ENCODE measurements around the gene SERTAD1.
"Not testable (repeated sequence)": the region's sequence is repeated elsewhere in the genome, so short reads cannot be mapped to it uniquely, and the experiment has no call there.

Gene SERTAD1

GRCh38 chr19:40425450-40426287 lies at the start of gene SERTAD1:
TSS of gene SERTAD1 (minus strand) at chr19:40425992. CDS start at chr19:40423546, 2,446 bp downstream.
- DNase-seq: peak; percentile 99

GRCh38 chr19:40474737-40475136 lies 48.9 kb upstream of the SERTAD1 start:
- DNase-seq: no peak

GRCh38 chr19:40472516-40472915 lies 46.7 kb upstream of the SERTAD1 start:
- DNase-seq: no peak

- DNase-seq: no peak
Observed at GRCh38 chr19:40471111-40471510, 45.3 kb upstream of the SERTAD1 start.

- no peak for DNase-seq
Observed at GRCh38 chr19:40469011-40469410, 43.2 kb upstream of the SERTAD1 start.

- no peak for DNase-seq
Observed at GRCh38 chr19:40466985-40467734, 41.4 kb upstream of the SERTAD1 start, which contains the start of gene SPTBN4. TSS of gene SPTBN4 (plus strand) at chr19:40467001. CDS start at chr19:40472622, 5,621 bp downstream.

GRCh38 chr19:40466219-40466984 lies 40.6 kb upstream of the SERTAD1 start:
- DNase-seq: no peak

GRCh38 chr19:40465557-40466218 lies 39.9 kb upstream of the SERTAD1 start, which contains the start of gene BLVRB:
TSS of gene BLVRB (minus strand) at chr19:40465745. CDS start at chr19:40465688, 57 bp downstream.
- peak; percentile 99 for DNase-seq

- no peak for DNase-seq
Observed at GRCh38 chr19:40465025-40465556, 39.3 kb upstream of the SERTAD1 start.

- DNase-seq: peak; percentile 59
Observed at GRCh38 chr19:40464059-40465024, 38.5 kb upstream of the SERTAD1 start.

- not testable (repeated sequence) for DNase-seq
Observed at GRCh38 chr19:40463587-40464037, 37.8 kb upstream of the SERTAD1 start.

GRCh38 chr19:40461669-40462221 lies 36.0 kb upstream of the SERTAD1 start:
- DNase-seq: no peak

- no peak for DNase-seq
Observed at GRCh38 chr19:40460185-40460584, 34.4 kb upstream of the SERTAD1 start.

GRCh38 chr19:40458597-40458974 lies 32.8 kb upstream of the SERTAD1 start:
- no peak for DNase-seq

- no peak for DNase-seq
Observed at GRCh38 chr19:40457953-40458596, 32.3 kb upstream of the SERTAD1 start.

GRCh38 chr19:40457048-40457447 lies 31.3 kb upstream of the SERTAD1 start:
- DNase-seq: no peak

- not testable (repeated sequence) for DNase-seq
Observed at GRCh38 chr19:40453943-40454342, 28.2 kb upstream of the SERTAD1 start.

GRCh38 chr19:40453151-40453735 lies 27.5 kb upstream of the SERTAD1 start:
- no peak for DNase-seq

- no peak for DNase-seq
Observed at GRCh38 chr19:40452016-40452415, 26.2 kb upstream of the SERTAD1 start.

GRCh38 chr19:40450664-40451063 lies 24.9 kb upstream of the SERTAD1 start:
- no peak for DNase-seq

All from NCI-H2171 treated with DMSO at 0.1 percent for 48 hours (cell line).